CD4-positive, alpha-beta T cell (primary cell): Measurements from ENCODE around the gene BTBD19. TPM values are rescaled to one million over a fixed set of nuclear protein-coding genes. Genes with fewer than 3 reads are reported as not detected.
"Not testable (repeated sequence)": the region's sequence is repeated elsewhere in the genome, so short reads cannot be mapped to it uniquely, and the experiment has no call there.

Experiments
- ATAC-seq: fragments of 200-7000 bp; cut with Tn5 transposase; one replicate; pipeline ENCODE4 v1.10.0; 2022; ENCODE audit warnings: mild to moderate bottlenecking; ENCODE audit not compliant: poor library complexity
- CTCF ChIA-PET: fragments of 350-600 bp; sonication (Branson Sonifier 250); formaldehyde crosslinking; loops from one replicate; lab custom pipeline; 2021; ENCODE audit warnings: antibody characterized with exemption, inconsistent platforms; lab: Charles Lee
- POLR2A ChIA-PET: fragments of 350-600 bp; sonication (Branson Sonifier 250); formaldehyde crosslinking; loops from one replicate; lab custom pipeline; 2021; ENCODE audit warnings: antibody characterized with exemption, inconsistent platforms; lab: Charles Lee
- DNase-seq, 14 experiments: peaks; one replicate each; pipeline ENCODE4 v3.0.0-alpha.2; 2013 to 2020; ENCODE audit warnings: mixed read lengths in 2 of 14
- H3K27ac ChIP-seq, 2 donors: one replicate each; pipeline versions ENCODE4 v1.5.1 to v1.7.0; 2013; ENCODE audit warnings: low read length in 2 of 2, low read depth in 1 of 2, mild to moderate bottlenecking in 1 of 2
- H3K27me3 ChIP-seq, 2 experiments: 1 replicate in 1 of 2; 2 replicates in 1 of 2; pipeline versions ENCODE4 v1.6.1 to v1.7.0; 2013; ENCODE audit warnings: low read length in 2 of 2, control low read depth in 1 of 2, mild to moderate bottlenecking in 1 of 2, moderate library complexity in 1 of 2; ENCODE audit not compliant: insufficient read depth in 2 of 2, control insufficient read depth in 1 of 2
- H3K36me3 ChIP-seq: one replicate; pipeline ENCODE4 v1.6.1; 2013; ENCODE audit warnings: low read length, control low read depth; ENCODE audit not compliant: insufficient read depth
- H3K4me1 ChIP-seq: one replicate; pipeline ENCODE4 v1.6.1; 2013; ENCODE audit warnings: low read length, control low read depth; ENCODE audit not compliant: insufficient read depth
- H3K4me3 ChIP-seq: one replicate; pipeline ENCODE4 v1.5.1; 2013; ENCODE audit warnings: mild to moderate bottlenecking, low read length, moderate library complexity
- H3K9me3 ChIP-seq, 2 experiments: 1 replicate in 1 of 2; 2 replicates in 1 of 2; pipeline versions ENCODE4 v1.6.1 to v1.7.0; 2013; ENCODE audit warnings: low read length in 2 of 2, mild to moderate bottlenecking in 2 of 2, control low read depth in 1 of 2, moderate library complexity in 1 of 2; ENCODE audit not compliant: control insufficient read depth in 1 of 2, insufficient read depth in 1 of 2
- H3K27ac Mint-ChIP-seq: one replicate; pipeline ENCODE4 v1.8.0; 2020; ENCODE audit warnings: mixed read lengths
- H3K27me3 Mint-ChIP-seq: one replicate; pipeline ENCODE4 v1.8.0; 2021; ENCODE audit warnings: mixed read lengths
- H3K36me3 Mint-ChIP-seq: one replicate; pipeline ENCODE4 v1.8.0; 2021; ENCODE audit warnings: low read depth, mixed read lengths
- H3K4me1 Mint-ChIP-seq: one replicate; pipeline ENCODE4 v1.8.0; 2021; ENCODE audit warnings: low read depth, mixed read lengths
- H3K4me3 Mint-ChIP-seq: one replicate; pipeline ENCODE4 v1.8.0; 2020; ENCODE audit warnings: mild to moderate bottlenecking, mixed read lengths
- H3K9me3 Mint-ChIP-seq: one replicate; pipeline ENCODE4 v1.8.0; 2020; ENCODE audit warnings: mixed read lengths
- intact Hi-C, 2 experiments: fragments of 100-400 bp; cut with DNase I in 1 of 2; cut with micrococcal nuclease in 1 of 2; formaldehyde crosslinking; loops; one replicate each; pipeline versions ENCODE4 v1.15.1 to v1.9.0; 2023 to 2025; cut with DNase I, micrococcal nuclease
- polyA plus RNA-seq, 2 donors: library from polyadenylated mRNA; unstranded; fragments of 120-200 nt; gene quantifications; one replicate each; pipeline ENCODE4 v1.2.1, GENCODE V29; 2013
- total RNA-seq, 174 experiments: library from RNA in 2 of 174; stranded (reverse) in 2 of 174; gene quantifications; one replicate each; pipeline ENCODE4 v1.2.3 and lab custom pipeline; 2021 to 2026
- TF ChIP-seq, protein P1 (sequence below): fragments of 200-600 bp; IDR thresholded peaks from one replicate; pipeline ENCODE4 v1.8.0; 2022; ENCODE audit warnings: antibody characterized with exemption, mild to moderate bottlenecking

Gene BTBD19, protein sequence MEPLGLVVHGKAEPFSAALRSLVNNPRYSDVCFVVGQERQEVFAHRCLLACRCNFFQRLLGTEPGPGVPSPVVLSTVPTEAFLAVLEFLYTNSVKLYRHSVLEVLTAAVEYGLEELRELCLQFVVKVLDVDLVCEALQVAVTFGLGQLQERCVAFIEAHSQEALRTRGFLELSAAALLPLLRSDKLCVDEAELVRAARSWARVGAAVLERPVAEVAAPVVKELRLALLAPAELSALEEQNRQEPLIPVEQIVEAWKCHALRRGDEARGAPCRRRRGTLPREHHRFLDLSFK
- total RNA-seq, result 10 to 100 TPM; 35.9 to 36.5 TPM
- polyA plus RNA-seq (2013, experiment 1 of 2), result 1.6 TPM
- polyA plus RNA-seq (2013, experiment 2 of 2), result 7.7 TPM
- 6.8 to 176 (median 27.4) reads per million in 172 experiments for total RNA-seq (lab: John Stamatoyannopoulos, UW)

DNA sequence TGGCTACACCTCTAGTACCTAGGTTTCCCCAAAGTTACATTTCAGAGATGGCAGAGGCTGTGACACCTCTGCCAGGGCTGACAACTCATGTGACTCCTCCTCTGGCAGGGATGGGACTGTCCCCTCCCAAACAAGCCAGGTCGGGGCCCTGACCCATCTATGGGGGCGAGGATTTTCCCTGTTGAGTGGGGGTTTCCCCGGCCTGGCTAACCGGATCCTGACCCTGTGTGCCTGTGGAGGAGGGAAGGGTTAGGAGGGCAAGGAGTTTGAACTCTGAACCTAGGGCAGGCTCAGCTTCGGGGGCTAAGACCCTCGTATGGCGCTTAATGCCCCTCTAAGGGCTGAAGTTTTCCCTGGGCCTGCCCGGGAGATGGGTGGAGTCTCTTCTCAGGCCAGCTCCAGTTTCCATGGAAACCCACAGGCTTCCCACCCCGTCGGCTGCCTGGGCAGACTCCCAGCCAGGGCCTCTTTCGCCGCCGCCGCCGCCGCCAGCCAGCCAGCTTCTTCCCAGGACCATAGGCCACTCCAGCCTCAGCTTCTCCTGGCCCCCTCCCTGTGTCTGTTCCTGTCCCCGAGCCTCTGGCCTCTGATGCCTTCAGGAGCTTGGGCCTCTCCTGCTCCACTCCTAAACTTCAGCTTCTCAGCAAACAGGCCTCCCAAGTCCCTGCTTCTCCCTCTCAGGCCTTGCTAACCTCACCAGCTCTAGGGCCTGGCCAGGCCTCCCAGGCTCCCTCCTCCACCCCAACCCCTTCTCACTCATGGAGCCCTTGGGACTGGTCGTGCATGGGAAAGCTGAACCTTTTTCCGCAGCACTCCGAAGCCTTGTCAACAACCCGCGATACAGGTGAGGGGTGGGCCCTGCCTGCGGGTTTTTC is at the start of gene BTBD19:
Gene BTBD19 (plus strand): TSS at position 461 of the 875 bp plus-strand sequence. CDS start 298 bp downstream, at position 759.
- H3K27me3 Mint-ChIP-seq, result peaks cover 4% of the 10 kb centered on the region
- Histone ChIP-seq H3K4me1 (peaks cover 100% of the 10 kb centered on the region), H3K4me3 (peak within 1 kb of the TSS; percentile 12), H3K27ac (peak within 1 kb of the TSS; percentile 99 to 100), H3K27me3 (no peaks in the 10 kb centered on the region), H3K36me3 (peaks cover 35% of the 10 kb centered on the region), H3K9me3 (peaks cover 0 to 4% of the 10 kb centered on the region in 2 experiments)
- H3K4me1 Mint-ChIP-seq, result peaks cover 72% of the 10 kb centered on the region
- no peaks in the 10 kb centered on the region for H3K9me3 Mint-ChIP-seq
- peak in 8 of 14 experiments; percentile 19 to 91 (median 38) for DNase-seq
- ATAC-seq, result peak; percentile 4
- POLR2A ChIA-PET, result interaction anchor here (0.7 to 16.3 kb wide), 24 partner anchors 7 to 879 kb away, joined by 3 to 599 read pairs (median 6); partner anchors contain the start of genes BEST4, CCDC163, EIF2B3 and GPBP1L1
- H3K36me3 Mint-ChIP-seq, result peaks cover 54% of the 10 kb centered on the region
- peak within 1 kb of the TSS; percentile 99 for H3K27ac Mint-ChIP-seq
- TF ChIP-seq, protein P1, sequence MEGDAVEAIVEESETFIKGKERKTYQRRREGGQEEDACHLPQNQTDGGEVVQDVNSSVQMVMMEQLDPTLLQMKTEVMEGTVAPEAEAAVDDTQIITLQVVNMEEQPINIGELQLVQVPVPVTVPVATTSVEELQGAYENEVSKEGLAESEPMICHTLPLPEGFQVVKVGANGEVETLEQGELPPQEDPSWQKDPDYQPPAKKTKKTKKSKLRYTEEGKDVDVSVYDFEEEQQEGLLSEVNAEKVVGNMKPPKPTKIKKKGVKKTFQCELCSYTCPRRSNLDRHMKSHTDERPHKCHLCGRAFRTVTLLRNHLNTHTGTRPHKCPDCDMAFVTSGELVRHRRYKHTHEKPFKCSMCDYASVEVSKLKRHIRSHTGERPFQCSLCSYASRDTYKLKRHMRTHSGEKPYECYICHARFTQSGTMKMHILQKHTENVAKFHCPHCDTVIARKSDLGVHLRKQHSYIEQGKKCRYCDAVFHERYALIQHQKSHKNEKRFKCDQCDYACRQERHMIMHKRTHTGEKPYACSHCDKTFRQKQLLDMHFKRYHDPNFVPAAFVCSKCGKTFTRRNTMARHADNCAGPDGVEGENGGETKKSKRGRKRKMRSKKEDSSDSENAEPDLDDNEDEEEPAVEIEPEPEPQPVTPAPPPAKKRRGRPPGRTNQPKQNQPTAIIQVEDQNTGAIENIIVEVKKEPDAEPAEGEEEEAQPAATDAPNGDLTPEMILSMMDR, result no peak
- peak within 1 kb of the TSS; percentile 83 for H3K4me3 Mint-ChIP-seq
- CTCF ChIA-PET, result interaction anchor here (0.8 to 6.5 kb wide), 7 partner anchors 8 to 87 kb away, joined by 3 to 57 read pairs (median 6); partner anchors contain the start of genes PLK3 and RNU5D-1
- intact Hi-C loops, result loop anchor here (10.0 kb wide), 3 partner anchors 177 to 777 kb away; partner anchors contain the start of genes NASP (in 2 of the 2), EIF2B3 (in 1 of the 2), HECTD3 (in 1 of the 2) and UROD (in 1 of the 2)

DNA sequence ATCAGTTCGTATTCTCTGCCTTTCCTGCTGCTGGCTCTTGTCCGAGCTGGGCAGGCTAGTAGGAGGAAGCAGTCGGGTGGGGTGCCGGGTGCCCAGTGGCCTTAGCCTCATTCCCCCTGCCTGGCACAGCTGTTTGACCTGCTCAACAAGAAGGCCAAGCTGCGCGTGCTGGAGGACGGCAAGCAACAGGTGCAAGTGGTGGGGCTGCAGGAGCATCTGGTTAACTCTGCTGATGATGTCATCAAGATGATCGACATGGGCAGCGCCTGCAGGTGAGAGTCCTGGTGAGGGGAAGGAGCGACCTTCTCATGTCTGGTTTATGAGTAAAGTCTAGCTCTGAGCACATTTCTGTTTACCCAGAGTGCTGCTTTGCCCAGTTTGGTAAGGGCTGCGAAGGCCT is 49.2 kb upstream of the BTBD19 start:
- DNase-seq (no peak), ATAC-seq (no peak)
- H3K9me3 Mint-ChIP-seq, result no peaks in the 10 kb centered on the region
- no peaks in the 10 kb centered on the region for H3K27me3 Mint-ChIP-seq
- Histone ChIP-seq H3K27me3 (no peaks in the 10 kb centered on the region), H3K27ac (no peak overlapping the region), H3K36me3 (peaks cover 4% of the 10 kb centered on the region), H3K4me1 (peaks cover 5% of the 10 kb centered on the region), H3K4me3 (no peak overlapping the region), H3K9me3 (no peaks in the 10 kb centered on the region)
- no peak overlapping the region for H3K27ac Mint-ChIP-seq
- H3K36me3 Mint-ChIP-seq, result no peaks in the 10 kb centered on the region
- intact Hi-C loops, result no loop called here
- TF ChIP-seq, protein P1, result no peak
- no peak overlapping the region for H3K4me3 Mint-ChIP-seq
- CTCF ChIA-PET, result no interaction called here
- no peaks in the 10 kb centered on the region for H3K4me1 Mint-ChIP-seq
- POLR2A ChIA-PET, result interaction anchor here (1.6 kb wide), 1 partner anchor 16 kb away, joined by 5 read pairs; the partner anchor contains the start of gene RPS8

DNA sequence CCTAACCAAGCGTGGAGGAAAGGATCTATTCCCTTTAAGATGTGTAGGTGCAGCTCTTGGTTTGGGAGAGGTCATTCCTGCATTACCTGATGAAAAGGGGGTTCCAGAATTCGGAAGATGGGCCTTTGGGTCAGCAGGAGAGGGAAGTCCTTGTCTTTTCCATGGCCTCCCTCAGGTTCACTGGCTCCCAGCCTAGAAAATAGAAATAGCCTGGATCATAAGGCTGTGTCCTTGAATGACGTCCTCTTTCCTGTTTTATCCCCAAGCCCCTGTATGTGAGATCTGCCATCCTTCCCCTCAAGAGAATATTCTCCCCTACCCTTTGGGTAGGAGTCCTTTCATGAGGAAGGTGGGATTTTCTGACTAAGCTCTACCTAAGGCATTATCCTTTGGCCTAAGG is 47.4 kb upstream of the BTBD19 start:
- H3K36me3 Mint-ChIP-seq, result no peaks in the 10 kb centered on the region
- Histone ChIP-seq H3K36me3 (peaks cover 4% of the 10 kb centered on the region), H3K27me3 (no peaks in the 10 kb centered on the region), H3K9me3 (no peaks in the 10 kb centered on the region), H3K4me1 (peaks cover 5% of the 10 kb centered on the region), H3K4me3 (no peak overlapping the region), H3K27ac (no peak overlapping the region)
- ATAC-seq, result no peak
- no peaks in the 10 kb centered on the region for H3K4me1 Mint-ChIP-seq
- intact Hi-C loops, result no loop called here
- no peak overlapping the region for H3K4me3 Mint-ChIP-seq
- no peak for DNase-seq
- H3K27me3 Mint-ChIP-seq, result no peaks in the 10 kb centered on the region
- ChIA-PET POLR2A (interaction anchor here (1.6 kb wide), 1 partner anchor 15 kb away, joined by 5 read pairs; the partner anchor contains the start of gene RPS8), CTCF (interaction anchor here (1.6 kb wide), 1 partner anchor 29 kb away, joined by 5 read pairs; no protein-coding TSS in a partner anchor)
- no peak overlapping the region for H3K27ac Mint-ChIP-seq
- H3K9me3 Mint-ChIP-seq, result no peaks in the 10 kb centered on the region
- TF ChIP-seq, protein P1, result no peak

GRCh38 chr1:44766421-44766820 is 41.9 kb upstream of the BTBD19 start:
- POLR2A ChIA-PET, result interaction anchor here (2.2 kb wide), 1 partner anchor 9 kb away, joined by 10 read pairs; the partner anchor contains the start of gene RPS8
- H3K9me3 ChIP-seq, H3K9me3 Mint-ChIP-seq, H3K36me3 ChIP-seq, H3K27ac Mint-ChIP-seq, H3K4me3 Mint-ChIP-seq, H3K27ac ChIP-seq, DNase-seq, CTCF ChIA-PET, intact Hi-C loops, H3K4me1 Mint-ChIP-seq, H3K36me3 Mint-ChIP-seq, ATAC-seq, H3K27me3 Mint-ChIP-seq, H3K4me1 ChIP-seq, H3K4me3 ChIP-seq, H3K27me3 ChIP-seq: not testable (repeated sequence)
